Bronchial epithelial cell (primary cell): ENCODE results near the gene MARCHF10. TPM values are rescaled to one million over a fixed set of nuclear protein-coding genes. Genes with fewer than 3 reads are reported as not detected.

Source experiments
- DNase-seq: peaks from one replicate; pipeline ENCODE4 v3.0.0-alpha.2; 2010; ENCODE audit warnings: low read depth
- FAIRE-seq: peaks from 2 replicates; lab custom pipeline; 2011; peaks lifted over from hg19 to GRCh38; lab: Jason Lieb, UNC
- H3K27me3 ChIP-seq: 2 replicates; pipeline ENCODE4 v1.5.1; 2011; ENCODE audit warnings: low read length; ENCODE audit not compliant: control insufficient read depth, insufficient read depth
- H3K36me3 ChIP-seq: 2 replicates; pipeline ENCODE4 v1.5.1; 2011; ENCODE audit warnings: low read length; ENCODE audit not compliant: control insufficient read depth, insufficient read depth
- H3K4me3 ChIP-seq: 2 replicates; pipeline ENCODE4 v1.5.1; 2011; ENCODE audit warnings: mild to moderate bottlenecking, low read depth, low read length, control low read depth
- CTCF ChIP-seq: IDR thresholded peaks from 2 replicates; pipeline ENCODE4 v1.5.1; 2011; ENCODE audit warnings: mild to moderate bottlenecking, moderate library complexity, low read length, control low read depth, inconsistent platforms; ENCODE audit not compliant: insufficient read depth, severe bottlenecking
- total RNA-seq: library from RNA; depleted of rRNA; stranded (reverse); fragments of >200 nt; gene quantifications from 2 replicates; pipeline ENCODE4 v1.2.1, GENCODE V29; 2014

The MARCHF10 gene
- total RNA-seq, 1 donor from 2014 or later = not detected

- Histone ChIP-seq H3K27me3 (no peaks in the 10 kb centered on the region), H3K36me3 (no peaks in the 10 kb centered on the region), H3K4me3 (no peak overlapping the region)
- FAIRE-seq (no peak), DNase-seq (peak; percentile 37)
- TF ChIP-seq CTCF = no peak
These were observed 93.9 kb downstream of the MARCHF10 start for GRCh38 chr17:62714016-62714777.

- DNase-seq = no peak
- TF ChIP-seq CTCF = no peak
- no peak for FAIRE-seq
- H3K4me3 ChIP-seq = no peak overlapping the region
- H3K36me3 ChIP-seq = no peaks in the 10 kb centered on the region
- no peaks in the 10 kb centered on the region for H3K27me3 ChIP-seq
These were observed 94.8 kb downstream of the MARCHF10 start for GRCh38 chr17:62713086-62713881.

GRCh38 chr17:62712171-62712581, 95.9 kb downstream of the MARCHF10 start:
- FAIRE-seq = no peak
- no peak for TF ChIP-seq CTCF
- no peak for DNase-seq
- H3K27me3 ChIP-seq = no peaks in the 10 kb centered on the region
- no peaks in the 10 kb centered on the region for H3K36me3 ChIP-seq
- no peak overlapping the region for H3K4me3 ChIP-seq

GRCh38 chr17:62708587-62708986, 99.5 kb downstream of the MARCHF10 start:
- Histone ChIP-seq H3K4me3 (no peak overlapping the region), H3K36me3 (no peaks in the 10 kb centered on the region), H3K27me3 (no peaks in the 10 kb centered on the region)
- no peak for TF ChIP-seq CTCF
- DNase-seq = no peak
- FAIRE-seq = peak; percentile 43

- no peak for FAIRE-seq
- no peak overlapping the region for H3K4me3 ChIP-seq
- DNase-seq = no peak
- no peaks in the 10 kb centered on the region for H3K27me3 ChIP-seq
- H3K36me3 ChIP-seq = no peaks in the 10 kb centered on the region
- TF ChIP-seq CTCF = no peak
These were observed 100.7 kb downstream of the MARCHF10 start for GRCh38 chr17:62707425-62707739.
